K562 (cell line): Measurements from ENCODE around the gene TMEM181. TPM values are rescaled to one million over a fixed set of nuclear protein-coding genes. Genes with fewer than 3 reads are reported as not detected.

Experiments
- ATAC-seq: fragments of 200-7000 bp; cut with Tn5 transposase; 3 replicates; pipeline ENCODE4 v1.9.1; 2020; ENCODE audit warnings: moderate library complexity
- BruUV-seq: library from RNA; stranded (reverse); fragments of 400-500 nt; replicated peaks from 2 replicates; lab custom pipeline; 2021; lab: Mats Ljungman, UMichigan
- CTCF ChIA-PET: fragments of 300-600 bp; formaldehyde crosslinking; extraction: SDS; loops from one replicate; lab custom pipeline; 2021; ENCODE audit warnings: low intra/inter-chr PET ratio; lab: Yijun Ruan, JAX
- POLR2A ChIA-PET: fragments of 300-600, 350-650 bp; sonication (Branson Sonifier 250); formaldehyde crosslinking; extraction: SDS; loops from one replicate; lab custom pipeline; 2021; ENCODE audit warnings: antibody characterized with exemption, inconsistent platforms; lab: Yijun Ruan, JAX
- DNase-seq, 4 experiments: peaks; one replicate each; pipeline versions ENCODE4 v3.0.0 to v3.0.0-alpha.2; 2011 to 2018; ENCODE audit warnings: low spot score in 3 of 4, mixed read lengths in 3 of 4; ENCODE audit errors: extremely low read depth in 1 of 4
- FAIRE-seq: peaks from 2 replicates; lab custom pipeline; 2011; peaks lifted over from hg19 to GRCh38; lab: Jason Lieb, UNC
- H2AFZ ChIP-seq: 2 replicates; pipeline ENCODE4 v1.6.0; 2011; ENCODE audit warnings: low read depth, low read length, control low read depth, inconsistent platforms
- H3K27ac ChIP-seq: fragments of 200-600 bp; 3 replicates; pipeline ENCODE4 v1.8.0; 2011; ENCODE audit warnings: low read depth, mild to moderate bottlenecking, control low read depth, inconsistent platforms, low read length, moderate library complexity, mixed read lengths; ENCODE audit errors: extremely low read depth
- H3K27me3 ChIP-seq, 2 experiments: fragments of 300-600 bp in 1 of 2; 2 replicates in 1 of 2; 3 replicates in 1 of 2; pipeline versions ENCODE4 v1.6.0 to v1.8.0; 2011; ENCODE audit warnings: inconsistent platforms in 2 of 2, low read length in 2 of 2, mild to moderate bottlenecking in 1 of 2, mixed read lengths in 1 of 2, moderate library complexity in 1 of 2; ENCODE audit not compliant: control insufficient read depth in 2 of 2, insufficient read depth in 2 of 2
- H3K36me3 ChIP-seq: fragments of 300-600 bp; 3 replicates; pipeline ENCODE4 v1.8.0; 2011; ENCODE audit warnings: mild to moderate bottlenecking, low read length, inconsistent platforms; ENCODE audit not compliant: control insufficient read depth, insufficient read depth
- H3K4me1 ChIP-seq, 2 experiments: fragments of 200-600 bp in 1 of 2; replicated peaks in 1 of 2; 2 replicates in 1 of 2; 3 replicates in 1 of 2; pipeline versions ENCODE4 v1.5.1 to v1.8.0; 2011; ENCODE audit warnings: inconsistent platforms in 2 of 2, low read length in 2 of 2, mild to moderate bottlenecking in 1 of 2, mixed read lengths in 1 of 2, moderate library complexity in 1 of 2; ENCODE audit not compliant: control insufficient read depth in 2 of 2, insufficient read depth in 2 of 2
- H3K4me2 ChIP-seq: 2 replicates; pipeline ENCODE4 v1.6.1; 2011; ENCODE audit warnings: low read length, control low read depth, inconsistent platforms, mixed read lengths; ENCODE audit not compliant: insufficient read depth
- H3K4me3 ChIP-seq: fragments of 200-600 bp; sonication (generic), shearing (Covaris generic); 2 replicates; pipeline ENCODE4 v1.5.1; 2016; ENCODE audit warnings: control low read depth, inconsistent platforms
- H3K79me2 ChIP-seq: fragments of 200-600 bp; 3 replicates; pipeline ENCODE4 v1.8.0; 2011; ENCODE audit warnings: low read length, inconsistent platforms; ENCODE audit not compliant: control insufficient read depth, insufficient read depth
- H3K9ac ChIP-seq, 2 experiments: 2 replicates each; pipeline versions ENCODE4 v1.6.0 to v1.6.1; 2011; ENCODE audit warnings: low read depth in 2 of 2, low read length in 2 of 2, control low read depth in 1 of 2, inconsistent platforms in 1 of 2, mild to moderate bottlenecking in 1 of 2, mixed read lengths in 1 of 2; ENCODE audit not compliant: insufficient read depth in 1 of 2
- H3K9me1 ChIP-seq: one replicate; pipeline ENCODE4 v1.6.0; 2011; ENCODE audit warnings: inconsistent platforms, mild to moderate bottlenecking, low read length, moderate library complexity; ENCODE audit not compliant: control insufficient read depth, insufficient read depth
- H3K9me3 ChIP-seq: replicated peaks from 2 replicates; pipeline ENCODE4 v1.5.1; 2011; ENCODE audit warnings: low read depth, low read length, inconsistent platforms; ENCODE audit not compliant: control insufficient read depth, insufficient read depth
- H4K20me1 ChIP-seq: replicated peaks from 2 replicates; pipeline ENCODE4 v1.6.1; 2011; ENCODE audit warnings: low read length, inconsistent platforms, mixed read lengths; ENCODE audit not compliant: control insufficient read depth, insufficient read depth
- HES1 ChIP-seq: fragments of 450-650 bp; IDR thresholded peaks from 2 replicates; pipeline ENCODE4 v1.6.1; 2016; ENCODE audit warnings: low read depth, mild to moderate bottlenecking, moderate library complexity
- HEY1 ChIP-seq: fragments of 250-450 bp; sonication (Bioruptor Pico); IDR thresholded peaks from 2 replicates; pipeline ENCODE4 v1.5.0; 2020; ENCODE audit warnings: mild to moderate bottlenecking, moderate library complexity, borderline replicate concordance
- KDM2B ChIP-seq: fragments of 250-450 bp; sonication (Bioruptor Pico); IDR thresholded peaks from 2 replicates; pipeline ENCODE4 v1.8.0; 2021; ENCODE audit warnings: mild to moderate bottlenecking, moderate library complexity
- NFATC3 ChIP-seq: fragments of 450-650 bp; IDR thresholded peaks from 2 replicates; pipeline ENCODE4 v1.6.1; 2017; ENCODE audit warnings: mild to moderate bottlenecking
- NFIX ChIP-seq: fragments of 250-450 bp; sonication (Bioruptor Pico); IDR thresholded peaks from 2 replicates; pipeline ENCODE4 v1.4.0; 2020; ENCODE audit warnings: low read depth, mild to moderate bottlenecking, moderate library complexity
- RBM39 ChIP-seq: fragments of 200-400 bp; formaldehyde crosslinking; optimal IDR thresholded peaks from 2 replicates; pipeline ENCODE3; 2018; ENCODE audit warnings: low read depth, low read length
- RFX1 ChIP-seq: fragments of 450-650 bp; IDR thresholded peaks from 2 replicates; pipeline ENCODE4 v1.6.1; 2016; ENCODE audit warnings: mild to moderate bottlenecking, moderate library complexity
- SIX5 ChIP-seq, 2 experiments: IDR thresholded peaks; 2 replicates each; pipeline ENCODE4 v1.6.1; 2011; ENCODE audit warnings: low read length in 2 of 2, borderline replicate concordance in 1 of 2, low read depth in 1 of 2, mild to moderate bottlenecking in 1 of 2, moderate library complexity in 1 of 2; ENCODE audit not compliant: insufficient read depth in 1 of 2
- SOX6 ChIP-seq: fragments of 450-650 bp; IDR thresholded peaks from 2 replicates; pipeline ENCODE4 v1.6.1; 2014; ENCODE audit warnings: mild to moderate bottlenecking
- SRSF7 ChIP-seq: fragments of 200-400 bp; formaldehyde crosslinking; optimal IDR thresholded peaks from 2 replicates; pipeline ENCODE3; 2017; ENCODE audit warnings: mild to moderate bottlenecking, low read depth, low read length
- WGBS: fragments of 100-300 bp; shearing (Covaris generic); methylation state at CpG from one replicate; pipeline ENCODE4 v1.1.6; 2016; ENCODE audit warnings: low coverage, mixed read lengths; ENCODE audit not compliant: insufficient coverage; ENCODE audit errors: missing lambda C conversion rate; 5-methylcytosine and 5-hydroxymethylcytosine counted together
- in situ Hi-C: fragments of 300-500 bp; cut with MboI; formaldehyde crosslinking; loops from 4 replicates; pipeline ENCODE4 v1.15.0; 2018; ENCODE audit warnings: inconsistent platforms, mixed read lengths
- intact Hi-C: fragments of 100-400 bp; cut with micrococcal nuclease; formaldehyde crosslinking; loops from 2 replicates; pipeline ENCODE4 v1.14.2; 2022
- polyA plus RNA-seq, 8 experiments: library from polyadenylated mRNA; depleted of rRNA in 4 of 8; stranded (reverse) in 5 of 8; unstranded in 3 of 8; fragments of >200 nt; fragmentation: Nextera tagmentation in 2 of 8; fragmentation: Illumina TruSeq in 1 of 8; extraction: Ambion mirVana in 2 of 8; extraction: Trizol in 1 of 8; gene quantifications; 2 replicates each; pipeline versions ENCODE4 v1.2.1 to v1.2.3, GENCODE V29; 2011 to 2014; ENCODE audit warnings: inconsistent platforms in 1 of 8, missing spikeins in 1 of 8
- total RNA-seq, 7 experiments: library from RNA; depleted of rRNA in 6 of 7; stranded (reverse); fragments of >200 nt in 6 of 7; fragmentation: Illumina TruSeq in 2 of 7; extraction: Trizol in 2 of 7; gene quantifications; 2 replicates each; pipeline versions ENCODE4 v1.2.1 to v1.2.3, GENCODE V29; 2011 to 2021; ENCODE audit warnings: low replicate concordance in 1 of 7
- TF ChIP-seq, protein P1 (sequence below): sonication (generic); formaldehyde crosslinking; IDR thresholded peaks from 2 replicates; pipeline ENCODE4 v1.8.1; 2023; ENCODE audit warnings: mild to moderate bottlenecking, missing genetic modification reagents

TMEM181 gene
- total and polyA plus RNA-seq, 9 of the 15 experiments (the other 6 are each of a cell fraction or from before 2014, with no cell fraction given), result 5.6 to 27.2 (median 19.9) TPM

- H3K4me3 ChIP-seq, result no peak overlapping the region
- no peaks in the 10 kb centered on the region for H4K20me1 ChIP-seq
- WGBS, result 91% methylated on average over 4 of the region's 4 CpGs
- H3K9ac ChIP-seq, result no peak overlapping the region
- no peak for TF ChIP-seq NFIX (CRISPR knock-in tag)
- TF ChIP-seq HEY1, result no peak
- peak; percentile 69 for TF ChIP-seq RFX1
- TF ChIP-seq SIX5 (IDR thresholded peaks at IDR 0.05; ENCODE audit: borderline replicate concordance in 1 of 2, insufficient read depth in 1 of 2, low read depth in 1 of 2, low read length in 2 of 2), result no peak
- TF ChIP-seq, all 486 proteins: peak for 1
- Histone ChIP-seq H3K27ac (no peak overlapping the region), H3K79me2 (no peaks in the 10 kb centered on the region), H3K4me2 (no peak overlapping the region), H2AFZ (no peak overlapping the region), H3K4me1 (no peaks in the 10 kb centered on the region), H3K9me1 (no peaks in the 10 kb centered on the region), H3K27me3 (no peaks in the 10 kb centered on the region), H3K36me3 (peaks cover 93% of the 10 kb centered on the region), H3K9me3 (no peaks in the 10 kb centered on the region)
- CTCF ChIA-PET, result no interaction called here
- no TSS peak for BruUV-seq
- FAIRE-seq, result no peak
- intact Hi-C loops, result no loop called here
- in situ Hi-C loops, result no loop called here
- no peak for ATAC-seq
- POLR2A ChIA-PET, result interaction anchor here (0.6 to 1.2 kb wide), 3 partner anchors 8 to 317 kb away, joined by 3 to 4 read pairs (median 3); no protein-coding TSS in a partner anchor
- DNase-seq, result no peak
Measured at GRCh38 chr6:158591810-158592209, 31.9 kb downstream of the TMEM181 start.

DNA sequence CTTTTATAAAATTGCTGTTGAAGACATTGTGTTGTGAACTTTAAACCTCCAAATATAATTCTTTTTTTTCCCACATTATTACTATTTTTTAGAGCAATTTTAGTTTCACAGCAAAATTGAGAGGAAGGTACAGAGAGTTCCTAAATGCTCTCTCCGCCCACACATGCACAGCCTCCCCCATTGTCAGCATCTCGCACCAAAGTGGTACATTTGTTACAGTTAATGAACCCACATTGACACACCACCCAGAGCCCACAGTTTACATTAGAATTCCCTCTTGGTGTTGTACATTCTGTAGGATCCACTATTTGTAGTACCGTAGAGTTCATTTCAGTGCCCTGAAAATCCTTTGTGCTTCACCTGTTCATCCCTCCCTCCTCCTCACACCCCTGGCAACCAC is 33.8 kb downstream of the TMEM181 start:
- Histone ChIP-seq H4K20me1 (no peaks in the 10 kb centered on the region), H3K36me3 (peaks cover 93% of the 10 kb centered on the region), H3K4me3 (no peak overlapping the region), H3K9me1 (no peaks in the 10 kb centered on the region), H3K9me3 (no peaks in the 10 kb centered on the region), H3K4me2 (no peak overlapping the region), H3K4me1 (no peaks in the 10 kb centered on the region), H3K9ac (no peak overlapping the region), H3K27me3 (no peaks in the 10 kb centered on the region), H2AFZ (no peak overlapping the region), H3K79me2 (no peaks in the 10 kb centered on the region), H3K27ac (no peak overlapping the region)
- CTCF ChIA-PET, result no interaction called here
- intact Hi-C loops (no loop called here), in situ Hi-C loops (no loop called here)
- DNase-seq (no peak), FAIRE-seq (no peak), ATAC-seq (no peak)
- no TSS peak for BruUV-seq
- TF ChIP-seq SRSF7, result no peak
- no peak for TF ChIP-seq NFATC3
- TF ChIP-seq KDM2B (CRISPR knock-in tag), result no peak
- TF ChIP-seq HES1, result no peak
- TF ChIP-seq, protein P1, sequence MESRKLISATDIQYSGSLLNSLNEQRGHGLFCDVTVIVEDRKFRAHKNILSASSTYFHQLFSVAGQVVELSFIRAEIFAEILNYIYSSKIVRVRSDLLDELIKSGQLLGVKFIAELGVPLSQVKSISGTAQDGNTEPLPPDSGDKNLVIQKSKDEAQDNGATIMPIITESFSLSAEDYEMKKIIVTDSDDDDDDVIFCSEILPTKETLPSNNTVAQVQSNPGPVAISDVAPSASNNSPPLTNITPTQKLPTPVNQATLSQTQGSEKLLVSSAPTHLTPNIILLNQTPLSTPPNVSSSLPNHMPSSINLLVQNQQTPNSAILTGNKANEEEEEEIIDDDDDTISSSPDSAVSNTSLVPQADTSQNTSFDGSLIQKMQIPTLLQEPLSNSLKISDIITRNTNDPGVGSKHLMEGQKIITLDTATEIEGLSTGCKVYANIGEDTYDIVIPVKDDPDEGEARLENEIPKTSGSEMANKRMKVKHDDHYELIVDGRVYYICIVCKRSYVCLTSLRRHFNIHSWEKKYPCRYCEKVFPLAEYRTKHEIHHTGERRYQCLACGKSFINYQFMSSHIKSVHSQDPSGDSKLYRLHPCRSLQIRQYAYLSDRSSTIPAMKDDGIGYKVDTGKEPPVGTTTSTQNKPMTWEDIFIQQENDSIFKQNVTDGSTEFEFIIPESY (CRISPR knock-in tag), result no peak
- no peak for TF ChIP-seq SOX6
- TF ChIP-seq RBM39, result no peak
- POLR2A ChIA-PET, result no interaction called here
- 95% methylated on average over 3 of the region's 3 CpGs for WGBS
